T-helper 1 cell (primary cell): ENCODE results near the gene MSI2.
A peak's percentile ranks its signal among the peaks of the same experiment; 100 is the strongest.
"Not testable (repeated sequence)": the region's sequence is repeated elsewhere in the genome, so short reads cannot be mapped to it uniquely, and the experiment has no call there.

Experiments used
- DNase-seq, 5 donors: peaks; one replicate each; pipeline ENCODE4 v3.0.0-alpha.2; 2012 to 2020
- total RNA-seq, 4 donors: gene quantifications; one replicate each; lab custom pipeline; 2026; lab: John Stamatoyannopoulos, UW

MSI2 gene
- total RNA-seq, result 119 to 127 (median 123) reads per million in 4 donors

DNA sequence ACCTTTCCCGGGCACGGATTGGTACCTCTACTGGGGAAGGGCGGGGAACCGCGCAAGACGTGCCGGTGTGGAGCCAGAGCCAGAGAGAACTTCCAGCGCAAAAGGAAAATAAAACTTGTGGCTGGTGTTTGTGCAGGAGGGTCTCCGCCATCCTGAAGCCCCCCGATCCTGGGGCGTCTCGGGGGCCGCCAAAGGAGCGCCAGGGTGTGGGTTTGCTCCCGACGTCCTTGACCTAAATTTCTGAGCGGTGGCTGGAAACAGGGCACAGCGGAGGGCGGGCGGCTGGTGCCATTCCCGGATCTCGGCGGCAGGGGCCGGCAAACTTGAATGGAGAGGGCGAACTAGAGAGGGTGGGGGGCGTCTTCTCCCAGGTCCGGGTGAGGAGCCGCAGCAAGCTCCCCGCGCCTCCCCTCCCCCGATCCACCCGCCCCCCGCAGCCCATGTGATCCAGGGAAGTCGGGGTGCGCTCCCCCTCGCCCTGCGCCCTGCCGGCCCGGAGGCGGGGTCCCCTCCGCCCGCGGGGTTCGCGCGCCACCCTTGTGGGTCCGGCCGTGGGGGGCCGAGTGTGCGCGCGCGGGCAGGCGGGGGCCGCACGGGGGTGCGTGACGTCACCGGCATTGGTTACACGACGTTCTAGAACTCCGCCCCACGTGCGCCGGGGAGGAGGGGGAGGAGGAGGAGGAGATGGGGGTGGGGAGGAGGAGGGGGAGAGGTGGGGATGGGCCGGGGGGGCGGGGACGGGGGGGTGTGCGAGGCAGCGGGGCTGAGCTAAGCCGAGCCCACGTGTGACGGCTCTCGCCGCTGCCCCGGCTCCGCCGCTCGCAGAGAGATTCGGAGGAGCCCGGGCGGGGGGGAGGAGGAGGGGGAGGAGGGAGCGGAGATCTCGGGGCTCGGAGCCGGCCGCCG, at the start of gene MSI2:
MSI2 (plus strand) TSS at position 748 of the 906 bp plus-strand sequence. CDS start 220 bp downstream, outside the sequence.
- peak; percentile 88 to 90 (median 89) for DNase-seq

- no peak for DNase-seq
Measured at GRCh38 chr17:57206928-57207327, 49.4 kb upstream of the MSI2 start.

GRCh38 chr17:57207396-57207795, 48.9 kb upstream of the MSI2 start:
- no peak for DNase-seq

DNA sequence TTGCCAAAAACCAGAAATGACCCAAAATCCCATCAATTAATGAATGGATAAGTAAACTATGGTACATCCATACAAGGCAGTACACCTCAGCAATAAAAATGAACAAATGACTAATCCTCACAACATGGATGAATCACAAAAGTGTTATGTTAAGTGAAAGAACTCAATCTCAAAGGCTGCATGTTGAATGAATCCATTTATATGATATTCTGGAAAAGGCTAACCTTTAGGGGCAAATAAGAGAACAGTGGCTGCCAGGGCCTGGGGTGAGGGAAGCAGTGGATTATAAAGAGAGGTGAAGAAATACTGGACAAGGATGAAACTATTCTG, 46.1 kb upstream of the MSI2 start:
- DNase-seq, result no peak

GRCh38 chr17:57210972-57211411, 45.3 kb upstream of the MSI2 start:
- DNase-seq, result no peak

GRCh38 chr17:57211543-57211942, 44.8 kb upstream of the MSI2 start:
- no peak for DNase-seq

DNA sequence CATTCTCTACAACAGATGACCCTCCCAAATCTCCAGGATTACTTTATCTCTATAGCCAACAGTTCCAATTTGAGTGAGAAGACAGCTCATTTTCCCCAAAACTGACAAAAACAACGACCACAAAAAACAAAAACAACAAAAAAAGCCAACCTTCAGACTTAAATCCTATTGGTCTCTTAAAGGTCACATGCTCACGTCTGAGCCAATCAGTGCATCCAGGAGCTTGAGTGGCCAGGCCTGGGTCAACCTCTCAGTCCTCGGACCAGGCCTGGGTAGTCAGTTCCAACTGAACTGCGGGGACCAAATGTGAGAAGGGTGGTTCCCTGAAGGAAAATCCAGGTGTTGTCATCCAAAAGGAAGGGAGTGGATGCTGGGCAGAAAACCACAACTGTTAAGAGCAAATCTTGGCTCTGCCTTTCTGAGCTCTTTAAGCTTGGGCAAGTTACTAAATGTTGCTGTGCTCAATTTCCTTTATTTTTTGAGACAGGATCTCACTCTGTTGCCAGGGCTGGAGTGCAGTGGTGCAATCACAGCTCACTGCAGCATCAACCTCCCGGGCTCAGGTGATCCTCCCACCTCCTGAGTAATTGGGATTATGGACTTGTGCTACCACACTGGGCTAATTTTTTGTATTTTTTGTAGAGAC, 43.0 kb upstream of the MSI2 start:
- no peak for DNase-seq

DNA sequence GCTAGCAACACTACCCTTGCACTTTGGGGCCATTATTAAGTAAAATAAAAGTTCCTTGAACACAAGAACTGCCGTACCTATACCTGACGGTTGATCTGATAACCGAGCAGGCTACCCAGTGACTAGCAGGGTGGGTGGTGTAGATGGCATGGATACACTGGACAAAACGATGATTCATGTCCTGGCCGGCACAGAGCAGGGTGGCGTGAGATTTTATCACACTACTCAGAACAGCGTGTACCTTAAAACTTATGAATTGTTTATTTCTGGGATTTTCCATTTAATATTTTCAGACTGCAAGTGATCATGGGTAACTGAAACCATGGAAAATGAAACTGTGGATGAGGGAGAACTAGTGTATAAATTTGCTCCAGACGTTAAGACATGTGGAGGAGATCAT, 41.0 kb upstream of the MSI2 start:
- DNase-seq, result no peak

- DNase-seq, result no peak
Measured at GRCh38 chr17:57221366-57222350, 34.7 kb upstream of the MSI2 start.

DNA sequence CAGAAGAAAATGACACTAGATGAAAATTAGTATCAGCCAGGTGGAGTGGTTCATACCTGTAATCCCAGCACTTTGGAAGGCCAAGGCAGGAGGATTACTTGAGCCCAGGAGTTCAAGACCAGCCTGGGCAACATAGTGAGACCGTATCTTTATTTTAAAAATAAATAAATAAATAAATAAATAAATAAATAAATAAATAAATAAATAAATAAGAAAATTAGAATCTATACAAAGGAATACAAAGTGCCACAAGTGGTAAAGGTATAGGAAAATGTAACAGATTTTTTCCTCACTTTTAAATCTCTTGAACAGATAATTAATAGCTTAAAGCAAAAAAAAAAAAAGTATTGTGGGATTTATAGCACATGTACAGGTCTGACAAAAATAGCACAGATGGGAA, 33.9 kb upstream of the MSI2 start:
- not testable (repeated sequence) for DNase-seq

- DNase-seq, result no peak
Measured at GRCh38 chr17:57225127-57225526, 31.2 kb upstream of the MSI2 start.

DNA sequence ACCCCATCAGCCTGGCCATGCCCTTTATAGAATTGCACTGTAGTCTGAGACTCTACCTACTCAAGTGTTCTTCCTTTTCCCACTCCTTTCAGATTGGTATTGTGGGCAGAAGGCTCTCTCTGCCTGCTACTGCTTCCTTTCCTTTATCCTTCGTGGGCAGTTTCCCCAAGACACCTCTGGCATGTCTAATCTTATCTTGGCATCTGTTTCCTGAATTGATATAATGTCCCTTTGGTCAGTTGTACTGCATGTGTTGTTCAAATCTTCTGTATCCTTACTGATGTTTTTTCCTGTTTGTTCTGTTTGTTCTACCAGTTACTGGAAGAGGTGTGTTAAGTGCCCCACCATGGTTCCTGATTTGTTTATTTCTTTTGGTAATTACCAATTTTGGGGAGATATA, 29.5 kb upstream of the MSI2 start:
- DNase-seq, result no peak

GRCh38 chr17:57228911-57229310, 27.4 kb upstream of the MSI2 start:
- DNase-seq, result no peak

DNA sequence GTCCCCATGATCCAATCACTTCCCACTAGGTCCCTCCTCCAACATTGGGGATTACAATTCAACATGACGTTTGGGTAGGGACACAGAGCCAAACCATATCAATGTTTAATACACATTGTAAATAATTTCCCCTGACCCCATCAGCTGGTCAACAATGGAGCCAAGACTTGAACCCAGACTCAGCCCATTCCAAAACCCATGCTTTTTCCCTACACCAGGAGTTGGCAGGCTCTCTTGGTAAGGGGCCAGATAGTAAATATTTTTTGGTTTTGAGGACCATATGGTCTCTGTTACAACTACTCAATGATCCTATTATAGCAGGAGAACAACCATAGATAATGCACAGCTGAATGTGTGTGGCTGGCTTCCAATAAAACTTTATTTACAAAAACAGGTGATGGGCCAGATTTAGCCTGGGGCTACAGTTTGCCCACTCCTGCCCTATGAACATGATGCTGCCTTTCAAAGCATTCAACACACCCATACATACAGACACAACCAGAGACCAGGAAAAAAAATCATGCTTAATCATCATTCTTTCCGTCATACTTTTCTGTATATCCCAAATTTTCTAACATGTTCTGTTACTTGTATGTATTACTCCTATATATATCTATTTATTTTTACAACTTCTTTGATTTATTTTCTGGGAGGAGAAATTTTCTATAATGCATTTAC, 22.1 kb upstream of the MSI2 start:
- no peak for DNase-seq

DNA sequence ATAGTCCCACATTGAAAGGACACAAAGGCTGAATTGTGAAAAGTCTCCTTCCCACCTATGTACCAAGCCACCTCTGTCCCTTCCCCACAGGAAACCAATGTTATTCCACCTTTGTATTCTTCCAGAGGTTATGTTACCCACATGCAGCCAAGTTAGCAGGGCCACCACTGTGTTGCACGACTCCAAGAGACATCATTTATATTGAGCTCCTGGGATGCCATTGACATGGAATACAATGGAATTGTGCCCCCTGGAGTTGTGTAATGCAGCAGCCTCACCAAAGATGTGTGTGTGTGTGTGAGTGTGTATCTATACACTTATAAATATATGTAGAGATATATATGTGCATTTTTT, 21.6 kb upstream of the MSI2 start:
- no peak for DNase-seq

GRCh38 chr17:57235124-57235523, 21.2 kb upstream of the MSI2 start:
- no peak for DNase-seq

DNA sequence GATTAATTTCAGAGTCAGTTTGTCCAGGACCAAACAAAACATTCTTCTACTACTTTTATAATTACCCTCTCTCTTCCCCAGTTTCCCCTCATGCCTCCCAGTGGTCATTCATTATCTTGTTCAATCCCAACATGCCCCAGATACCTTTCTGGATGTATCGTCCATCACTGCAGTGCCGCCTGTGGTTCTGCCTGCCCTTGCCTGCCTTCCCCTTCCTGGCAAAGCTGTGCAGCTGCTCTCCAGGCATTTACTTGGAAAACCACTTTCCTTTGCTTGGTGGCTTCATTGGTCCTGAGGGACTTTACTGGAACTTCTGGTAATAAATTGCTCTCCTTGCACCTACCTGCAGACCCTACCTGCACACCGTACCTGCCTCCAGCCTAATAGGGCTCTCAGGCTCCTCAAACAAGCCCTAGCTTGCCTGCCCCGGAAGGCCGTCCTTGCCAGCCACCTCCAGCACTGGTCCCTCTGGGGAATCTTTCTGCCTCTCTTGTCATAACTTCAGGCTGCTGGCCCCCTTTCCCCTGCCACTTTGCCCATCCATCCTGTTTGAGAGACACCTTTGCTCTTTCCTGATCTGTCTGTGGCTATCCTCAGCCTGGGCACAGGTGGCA, 19.5 kb upstream of the MSI2 start:
- DNase-seq, result no peak

DNA sequence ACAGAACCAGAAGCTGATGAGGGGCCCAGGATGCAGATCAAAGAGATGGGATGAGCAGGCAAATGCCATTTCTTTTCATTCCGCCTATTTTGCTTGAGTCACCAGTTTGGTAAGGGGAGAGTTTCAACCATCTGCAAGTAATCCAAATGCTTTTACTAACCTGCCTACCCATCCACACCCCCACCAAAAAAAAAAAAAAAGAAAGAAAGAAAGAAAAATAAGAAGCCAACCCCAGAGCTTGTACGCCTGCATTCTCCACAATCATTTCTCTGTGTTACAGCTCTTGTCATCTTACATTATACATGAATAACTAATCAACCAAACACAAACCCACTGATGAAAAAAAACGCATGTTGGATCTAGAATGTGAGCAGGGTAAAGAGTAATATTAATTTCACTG, 15.7 kb upstream of the MSI2 start:
- DNase-seq, result no peak

DNA sequence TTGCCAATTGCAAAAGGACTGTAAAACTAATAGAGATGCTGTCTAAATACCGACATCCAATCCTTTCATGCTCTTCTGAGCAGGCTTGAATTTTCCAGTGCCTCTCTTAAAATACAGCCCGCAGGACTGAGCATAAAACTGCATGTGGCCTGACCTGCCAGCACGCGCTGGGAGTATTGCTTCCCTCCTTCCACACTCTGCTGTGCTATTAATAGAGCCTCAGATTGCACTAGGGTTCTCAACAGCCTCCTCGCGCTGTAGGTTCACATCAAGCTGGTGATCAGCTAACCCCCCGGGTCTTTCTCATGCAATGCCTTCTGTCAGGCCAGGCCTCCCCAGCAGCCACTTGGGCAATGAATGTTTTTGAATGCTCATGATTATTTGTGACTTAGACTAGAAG, 14.2 kb upstream of the MSI2 start:
- no peak for DNase-seq

DNA sequence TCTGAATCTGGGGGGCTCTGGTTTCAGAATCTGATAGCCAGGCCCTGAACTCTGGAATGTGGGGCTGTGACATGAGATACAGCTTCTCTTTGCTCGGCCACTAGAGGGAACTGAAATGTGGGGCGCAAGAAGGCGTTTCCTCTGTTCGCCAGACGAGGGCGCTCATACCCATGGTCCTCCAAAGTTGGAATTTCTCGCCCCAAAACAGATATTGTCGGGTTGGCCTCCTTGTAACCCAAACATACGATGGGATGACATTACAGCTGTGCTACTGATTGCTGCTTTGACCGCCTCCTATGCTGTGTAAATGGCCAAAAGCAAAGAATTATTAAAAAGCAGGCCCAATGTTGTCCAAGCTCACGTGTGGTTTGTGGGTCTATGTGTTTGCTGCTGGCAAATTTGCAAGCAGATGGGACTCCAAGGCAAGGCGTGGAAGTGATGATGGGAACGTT, 13.1 kb upstream of the MSI2 start:
- peak; percentile 48 to 74 (median 64) for DNase-seq

GRCh38 chr17:57245786-57246185, 10.5 kb upstream of the MSI2 start:
- DNase-seq, result no peak

DNA sequence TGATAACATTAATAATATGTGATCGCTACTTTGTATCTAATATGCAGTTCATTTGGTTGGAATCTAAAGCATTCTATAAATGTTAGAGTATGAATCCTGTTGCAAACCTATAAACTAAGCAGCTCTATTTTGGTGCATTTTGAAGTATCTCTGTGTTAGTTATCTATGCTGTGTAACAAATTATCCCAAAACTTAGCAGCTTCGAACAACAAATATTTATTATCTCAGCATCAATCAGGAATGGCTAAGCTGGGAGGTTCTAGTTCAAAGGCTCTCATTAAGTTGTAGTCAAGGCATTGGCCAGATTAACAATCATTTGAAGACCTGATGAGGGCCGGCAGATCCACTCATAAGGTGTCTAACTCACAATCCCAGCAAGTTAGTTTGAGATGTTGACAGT, 10.1 kb upstream of the MSI2 start:
- no peak for DNase-seq
